Adipose tissue (tissue), 3 donors: ENCODE data around the gene PCDHA9. TPM values are rescaled to one million over a fixed set of nuclear protein-coding genes. Genes with fewer than 3 reads are reported as not detected.
"Not testable (repeated sequence)": the region's sequence is repeated elsewhere in the genome, so short reads cannot be mapped to it uniquely, and the experiment has no call there.

Experiments used
- H3K27ac ChIP-seq: one replicate; pipeline ENCODE4 v1.5.1; 2013; ENCODE audit warnings: low read depth, low read length
- WGBS, 3 donors: extraction: QIAGEN DNeasy Blood & Tissue Kit; methylation state at CpG; one replicate each; pipeline ENCODE4 v1.1.7; 2013; 5-methylcytosine and 5-hydroxymethylcytosine counted together
- polyA plus RNA-seq, 3 donors: library from polyadenylated mRNA; stranded (reverse); fragments of 200-250 nt; gene quantifications; one replicate each; pipeline ENCODE4 v1.2.3, GENCODE V29; 2013
- donor health status: healthy with polysubstance abuse.
- donor health status: Bipolar disorder and iron deficiency.
- donor health status: healthy.

The PCDHA9 gene
- polyA plus RNA-seq, 3 donors: 0.02 TPM; not detected in 2

GRCh38 chr5:140829511-140830501, 18.4 kb upstream of the PCDHA9 start:
- WGBS, 3 donors: 37 to 44% (median 40%) methylated on average over 104 to 106 of the region's 106 CpGs
- not testable (repeated sequence) for H3K27ac ChIP-seq

- 8 to 11% (median 9%) methylated on average over 8 of the region's 8 CpGs for WGBS, 3 donors
- no peak within 1 kb of the TSS for H3K27ac ChIP-seq
Observed at GRCh38 chr5:140833993-140834392, 14.2 kb upstream of the PCDHA9 start, which contains the start of gene PCDHA7. Gene PCDHA7 (plus strand): TSS chr5:140834269. CDS start chr5:140834384, 115 bp downstream.

DNA sequence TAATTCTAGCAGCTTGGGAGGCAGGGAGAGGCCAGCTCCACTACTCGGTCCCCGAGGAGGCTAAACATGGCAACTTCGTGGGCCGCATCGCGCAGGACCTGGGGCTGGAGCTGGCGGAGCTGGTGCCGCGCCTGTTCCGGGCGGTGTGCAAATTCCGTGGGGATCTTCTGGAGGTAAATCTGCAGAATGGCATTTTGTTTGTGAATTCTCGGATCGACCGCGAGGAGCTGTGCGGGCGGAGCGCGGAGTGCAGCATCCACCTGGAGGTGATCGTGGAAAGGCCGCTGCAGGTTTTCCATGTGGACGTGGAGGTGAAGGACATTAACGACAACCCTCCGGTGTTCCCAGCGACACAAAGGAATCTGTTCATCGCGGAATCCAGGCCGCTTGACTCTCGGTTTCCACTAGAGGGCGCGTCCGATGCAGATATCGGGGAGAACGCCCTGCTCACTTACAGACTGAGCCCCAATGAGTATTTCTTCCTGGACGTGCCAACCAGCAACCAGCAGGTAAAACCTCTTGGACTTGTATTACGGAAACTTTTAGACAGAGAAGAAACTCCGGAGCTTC, 13.7 kb upstream of the PCDHA9 start:
- H3K27ac ChIP-seq: not testable (repeated sequence)
- 18 to 20% (median 18%) methylated on average over 23 to 26 of the region's 38 CpGs for WGBS, 3 donors

DNA sequence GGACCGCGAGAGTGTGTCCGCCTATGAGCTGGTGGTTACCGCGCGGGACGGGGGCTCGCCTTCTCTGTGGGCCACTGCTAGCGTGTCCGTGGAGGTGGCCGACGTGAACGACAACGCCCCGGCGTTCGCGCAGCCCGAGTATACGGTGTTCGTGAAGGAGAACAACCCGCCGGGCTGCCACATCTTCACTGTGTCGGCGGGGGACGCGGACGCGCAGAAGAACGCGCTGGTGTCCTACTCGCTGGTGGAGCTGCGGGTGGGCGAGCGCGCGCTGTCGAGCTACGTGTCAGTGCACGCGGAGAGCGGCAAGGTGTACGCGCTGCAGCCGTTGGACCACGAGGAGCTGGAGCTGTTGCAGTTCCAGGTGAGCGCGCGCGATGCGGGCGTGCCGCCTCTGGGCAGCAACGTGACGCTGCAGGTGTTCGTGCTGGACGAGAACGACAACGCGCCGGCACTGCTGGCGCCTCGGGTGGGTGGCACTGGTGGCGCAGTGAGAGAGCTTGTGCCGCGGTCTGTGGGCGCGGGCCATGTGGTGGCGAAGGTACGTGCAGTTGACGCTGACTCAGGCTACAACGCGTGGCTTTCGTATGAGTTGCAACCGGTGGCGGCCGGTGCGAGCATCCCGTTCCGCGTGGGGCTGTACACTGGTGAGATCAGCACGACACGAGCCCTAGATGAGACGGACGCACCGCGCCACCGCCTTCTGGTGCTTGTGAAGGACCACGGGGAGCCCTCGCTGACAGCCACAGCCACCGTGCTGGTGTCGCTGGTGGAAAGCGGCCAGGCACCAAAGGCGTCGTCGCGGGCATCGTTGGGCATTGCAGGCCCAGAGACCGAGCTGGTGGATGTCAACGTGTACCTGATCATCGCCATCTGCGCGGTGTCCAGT, 12.3 kb upstream of the PCDHA9 start:
- WGBS, 3 donors: 35 to 41% (median 41%) methylated on average over 94 to 103 of the region's 103 CpGs
- no peak overlapping the region for H3K27ac ChIP-seq

DNA sequence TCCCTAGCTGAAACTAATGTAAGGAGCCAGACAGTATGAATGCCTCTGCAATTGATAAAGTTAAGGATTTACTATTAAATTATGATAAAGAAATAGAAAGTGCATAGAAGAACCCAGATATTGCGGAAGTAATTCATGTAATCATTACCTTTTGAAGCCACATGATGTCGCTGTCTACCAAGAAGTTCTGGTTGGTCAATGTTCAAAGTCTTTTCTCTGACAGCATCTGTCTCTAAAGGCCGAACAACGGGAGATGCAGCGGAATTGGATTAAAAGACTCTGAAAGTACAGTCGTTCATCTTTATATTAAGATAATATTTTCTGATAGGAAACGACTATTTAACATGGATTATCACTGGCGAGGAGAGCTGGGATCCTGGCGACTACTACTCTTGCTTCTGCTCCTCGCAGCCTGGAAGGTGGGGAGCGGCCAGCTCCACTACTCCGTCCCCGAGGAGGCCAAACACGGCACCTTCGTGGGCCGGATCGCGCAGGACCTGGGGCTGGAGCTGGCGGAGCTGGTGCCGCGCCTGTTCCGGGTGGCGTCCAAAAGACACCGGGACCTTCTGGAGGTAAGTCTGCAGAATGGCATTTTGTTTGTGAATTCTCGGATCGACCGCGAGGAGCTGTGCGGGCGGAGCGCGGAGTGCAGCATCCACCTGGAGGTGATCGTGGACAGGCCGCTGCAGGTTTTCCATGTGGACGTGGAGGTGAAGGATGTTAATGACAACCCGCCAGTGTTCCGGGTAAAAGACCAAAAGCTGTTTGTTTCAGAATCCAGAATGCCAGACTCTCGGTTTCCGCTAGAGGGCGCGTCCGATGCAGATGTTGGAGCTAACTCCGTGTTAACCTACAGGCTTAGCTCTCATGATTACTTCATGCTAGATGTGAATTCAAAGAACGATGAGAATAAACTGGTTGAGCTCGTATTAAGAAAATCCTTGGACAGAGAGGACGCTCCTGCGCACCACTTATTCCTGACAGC, 6.9 kb upstream of the PCDHA9 start, which contains the start of gene PCDHA8:
TSS of gene PCDHA8 (plus strand) at position 210 of the 985 bp plus-strand sequence. CDS start at position 345, 135 bp downstream.
- 15 to 22% (median 21%) methylated on average over 42 to 47 of the region's 47 CpGs for WGBS, 3 donors
- H3K27ac ChIP-seq: no peak within 1 kb of the TSS

- 42 to 43% methylated on average over 50 to 87 of the region's 87 CpGs; no CpG with 5 or more reads in 1 of the 3 donors for WGBS, 3 donors
- H3K27ac ChIP-seq: no peak overlapping the region
Observed at GRCh38 chr5:140842798-140843733, 5.1 kb upstream of the PCDHA9 start.

DNA sequence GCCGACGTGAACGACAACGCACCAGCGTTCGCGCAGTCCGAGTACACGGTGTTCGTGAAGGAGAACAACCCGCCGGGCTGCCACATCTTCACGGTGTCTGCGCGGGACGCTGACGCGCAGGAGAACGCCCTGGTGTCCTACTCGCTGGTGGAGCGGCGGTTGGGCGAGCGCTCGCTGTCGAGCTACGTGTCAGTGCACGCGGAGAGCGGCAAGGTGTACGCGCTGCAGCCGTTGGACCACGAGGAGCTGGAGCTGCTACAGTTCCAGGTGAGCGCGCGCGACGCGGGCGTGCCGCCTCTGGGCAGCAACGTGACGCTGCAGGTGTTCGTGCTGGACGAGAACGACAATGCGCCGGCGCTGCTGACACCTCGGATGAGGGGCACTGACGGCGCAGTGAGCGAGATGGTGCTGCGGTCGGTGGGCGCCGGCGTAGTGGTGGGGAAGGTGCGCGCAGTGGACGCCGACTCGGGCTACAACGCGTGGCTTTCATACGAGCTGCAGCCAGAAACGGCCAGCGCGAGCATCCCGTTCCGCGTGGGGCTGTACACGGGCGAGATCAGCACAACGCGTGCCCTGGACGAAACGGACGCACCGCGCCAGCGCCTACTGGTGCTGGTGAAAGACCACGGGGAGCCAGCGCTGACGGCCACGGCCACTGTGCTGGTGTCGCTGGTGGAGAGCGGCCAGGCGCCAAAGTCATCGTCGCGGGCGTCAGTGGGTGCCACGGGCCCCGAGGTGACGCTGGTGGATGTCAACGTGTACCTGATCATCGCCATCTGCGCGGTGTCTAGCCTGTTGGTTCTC, 1.9 kb downstream of the PCDHA9 start:
- H3K27ac ChIP-seq: not testable (repeated sequence)
- 38 to 45% methylated on average over 42 to 101 of the region's 101 CpGs; no CpG with 5 or more reads in 1 of the 3 donors for WGBS, 3 donors

- 18 to 20% methylated on average over 33 to 44 of the region's 44 CpGs; no CpG with 5 or more reads in 1 of the 3 donors for WGBS, 3 donors
- no peak within 1 kb of the TSS for H3K27ac ChIP-seq
Observed at GRCh38 chr5:140855772-140856674, 7.8 kb downstream of the PCDHA9 start, which contains the start of gene PCDHA10. Gene PCDHA10 (plus strand): TSS chr5:140855897. CDS start chr5:140856049, 152 bp downstream.

DNA sequence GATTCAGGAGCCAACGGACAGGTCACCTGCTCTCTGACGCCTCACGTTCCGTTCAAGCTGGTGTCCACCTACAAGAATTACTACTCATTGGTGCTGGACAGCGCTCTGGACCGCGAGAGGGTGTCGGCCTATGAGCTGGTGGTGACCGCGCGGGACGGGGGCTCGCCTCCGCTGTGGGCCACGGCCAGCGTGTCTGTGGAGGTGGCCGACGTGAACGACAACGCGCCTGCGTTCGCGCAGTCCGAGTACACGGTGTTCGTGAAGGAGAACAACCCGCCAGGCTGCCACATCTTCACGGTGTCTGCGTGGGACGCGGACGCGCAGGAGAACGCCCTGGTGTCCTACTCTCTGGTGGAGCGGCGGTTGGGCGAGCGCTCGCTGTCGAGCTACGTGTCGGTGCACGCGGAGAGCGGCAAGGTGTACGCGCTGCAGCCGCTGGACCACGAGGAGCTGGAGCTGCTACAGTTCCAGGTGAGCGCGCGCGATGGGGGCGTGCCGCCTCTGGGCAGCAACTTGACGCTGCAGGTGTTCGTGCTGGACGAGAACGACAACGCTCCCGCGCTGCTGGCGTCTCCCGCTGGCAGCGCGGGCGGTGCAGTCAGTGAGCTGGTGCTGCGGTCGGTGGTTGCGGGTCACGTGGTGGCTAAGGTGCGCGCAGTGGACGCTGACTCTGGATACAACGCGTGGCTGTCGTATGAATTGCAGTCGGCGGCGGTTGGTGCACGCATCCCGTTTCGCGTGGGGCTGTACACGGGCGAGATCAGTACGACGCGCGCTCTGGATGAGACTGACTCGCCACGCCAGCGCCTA, 9.2 kb downstream of the PCDHA9 start:
- H3K27ac ChIP-seq: no peak overlapping the region
- WGBS, 3 donors: 50 to 53% methylated on average over 62 to 94 of the region's 94 CpGs; no CpG with 5 or more reads in 1 of the 3 donors

DNA sequence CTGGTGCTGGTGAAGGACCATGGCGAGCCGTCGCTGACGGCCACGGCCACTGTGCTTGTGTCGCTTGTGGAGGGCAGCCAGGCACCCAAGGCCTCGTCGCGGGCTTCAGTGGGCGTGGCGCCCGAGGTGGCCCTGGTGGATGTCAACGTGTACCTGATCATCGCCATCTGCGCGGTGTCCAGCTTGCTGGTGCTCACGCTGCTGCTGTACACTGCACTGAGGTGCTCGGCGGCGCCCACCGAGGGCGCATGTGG, 9.7 kb downstream of the PCDHA9 start:
- H3K27ac ChIP-seq: no peak overlapping the region
- 60 to 65% methylated on average over 10 to 22 of the region's 22 CpGs; no CpG with 5 or more reads in 1 of the 3 donors for WGBS, 3 donors

DNA sequence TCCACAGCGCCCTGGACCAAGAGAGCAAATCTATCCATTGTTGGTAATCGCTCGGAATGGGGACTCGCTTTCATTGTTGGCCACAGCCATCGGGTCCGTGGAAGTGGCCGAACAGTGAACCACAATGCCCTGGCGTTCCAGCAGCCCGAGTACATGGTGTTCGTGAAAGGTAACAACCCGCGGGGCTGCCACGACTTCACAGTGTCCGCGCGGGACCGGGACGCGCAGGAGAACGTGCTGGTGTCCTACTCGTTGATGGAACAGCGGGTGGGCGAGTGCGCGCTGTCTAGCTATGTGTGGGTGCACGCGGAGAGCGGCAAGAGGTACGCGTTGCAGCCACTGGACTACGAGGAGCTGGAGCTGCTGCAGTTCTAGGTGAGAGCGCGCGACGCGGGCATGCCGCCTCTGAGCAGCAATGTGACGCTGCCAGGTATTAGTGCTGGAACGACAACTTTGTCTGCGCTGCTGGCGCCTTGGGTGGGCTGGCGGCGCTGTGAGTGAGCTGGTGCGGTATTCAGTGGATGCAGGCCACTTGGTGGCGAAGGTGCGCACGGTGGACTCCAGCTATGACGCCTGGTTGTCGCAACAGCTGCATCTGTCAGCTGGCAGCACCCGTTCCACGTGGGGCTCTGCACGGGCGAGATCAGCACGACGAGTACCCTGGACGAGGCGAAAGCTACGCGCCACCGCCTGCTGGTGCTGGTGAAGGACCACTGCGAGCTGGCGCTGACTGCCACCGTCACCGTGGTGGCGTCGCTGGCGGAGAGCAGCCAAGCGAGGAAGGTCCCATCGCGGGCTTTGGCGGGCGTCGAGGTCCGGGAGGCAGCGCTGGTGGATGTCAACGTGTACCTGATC, 14.5 kb downstream of the PCDHA9 start:
- 39 to 42% (median 41%) methylated on average over 76 of the region's 76 CpGs for WGBS, 3 donors
- no peak overlapping the region for H3K27ac ChIP-seq

DNA sequence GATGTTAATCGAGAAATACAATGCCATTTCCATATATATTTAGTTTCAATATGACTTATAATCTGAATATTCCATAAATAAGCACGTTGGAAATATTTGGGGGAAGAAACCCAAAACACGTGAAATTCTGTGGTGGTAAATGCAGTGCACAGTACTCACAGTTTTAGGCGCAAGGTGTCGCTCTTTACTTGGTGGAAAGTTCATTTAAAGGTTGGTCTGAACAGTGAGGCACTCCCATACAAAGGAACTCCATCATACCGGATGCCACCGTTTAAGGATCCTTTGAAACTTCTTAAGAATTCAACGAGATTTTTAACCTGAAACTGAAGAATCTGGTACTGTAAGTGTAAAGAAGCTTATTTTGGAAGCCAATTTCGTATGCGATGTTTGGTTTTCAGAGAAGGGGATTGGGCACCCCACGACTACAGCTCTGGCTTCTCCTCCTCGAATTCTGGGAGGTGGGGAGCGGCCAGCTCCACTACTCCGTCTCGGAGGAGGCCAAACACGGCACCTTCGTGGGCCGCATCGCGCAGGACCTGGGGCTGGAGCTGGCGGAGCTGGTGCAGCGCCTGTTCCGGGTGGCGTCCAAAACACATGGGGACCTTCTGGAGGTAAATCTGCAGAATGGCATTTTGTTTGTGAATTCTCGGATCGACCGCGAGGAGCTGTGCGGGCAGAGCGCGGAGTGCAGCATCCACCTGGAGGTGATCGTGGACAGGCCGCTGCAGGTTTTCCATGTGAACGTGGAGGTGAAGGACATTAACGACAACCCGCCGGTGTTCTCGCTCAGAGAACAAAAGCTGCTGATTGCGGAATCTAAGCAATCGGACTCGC, 20.8 kb downstream of the PCDHA9 start, which contains the start of gene PCDHA11:
TSS of gene PCDHA11 (plus strand) at position 237 of the 834 bp plus-strand sequence. CDS start at position 384, 147 bp downstream.
- WGBS, 3 donors: 13 to 15% (median 13%) methylated on average over 41 of the region's 41 CpGs
- H3K27ac ChIP-seq: no peak within 1 kb of the TSS
